Erythroblast (primary cell): ENCODE measurements around the gene XIST.

Experiments used
- DNase-seq, 2 experiments: peaks; one replicate each; lab custom pipeline; 2025; lab: John Stamatoyannopoulos, UW
- GATA1 ChIP-seq: IDR thresholded peaks from 2 replicates; pipeline ENCODE4 v1.6.1; 2011; ENCODE audit warnings: low read depth, mild to moderate bottlenecking, control low read depth, low read length, moderate library complexity
- POLR2A ChIP-seq: IDR thresholded peaks from 2 replicates; pipeline ENCODE4 v1.6.1; 2011; ENCODE audit warnings: mild to moderate bottlenecking, low read length

XIST gene

DNA sequence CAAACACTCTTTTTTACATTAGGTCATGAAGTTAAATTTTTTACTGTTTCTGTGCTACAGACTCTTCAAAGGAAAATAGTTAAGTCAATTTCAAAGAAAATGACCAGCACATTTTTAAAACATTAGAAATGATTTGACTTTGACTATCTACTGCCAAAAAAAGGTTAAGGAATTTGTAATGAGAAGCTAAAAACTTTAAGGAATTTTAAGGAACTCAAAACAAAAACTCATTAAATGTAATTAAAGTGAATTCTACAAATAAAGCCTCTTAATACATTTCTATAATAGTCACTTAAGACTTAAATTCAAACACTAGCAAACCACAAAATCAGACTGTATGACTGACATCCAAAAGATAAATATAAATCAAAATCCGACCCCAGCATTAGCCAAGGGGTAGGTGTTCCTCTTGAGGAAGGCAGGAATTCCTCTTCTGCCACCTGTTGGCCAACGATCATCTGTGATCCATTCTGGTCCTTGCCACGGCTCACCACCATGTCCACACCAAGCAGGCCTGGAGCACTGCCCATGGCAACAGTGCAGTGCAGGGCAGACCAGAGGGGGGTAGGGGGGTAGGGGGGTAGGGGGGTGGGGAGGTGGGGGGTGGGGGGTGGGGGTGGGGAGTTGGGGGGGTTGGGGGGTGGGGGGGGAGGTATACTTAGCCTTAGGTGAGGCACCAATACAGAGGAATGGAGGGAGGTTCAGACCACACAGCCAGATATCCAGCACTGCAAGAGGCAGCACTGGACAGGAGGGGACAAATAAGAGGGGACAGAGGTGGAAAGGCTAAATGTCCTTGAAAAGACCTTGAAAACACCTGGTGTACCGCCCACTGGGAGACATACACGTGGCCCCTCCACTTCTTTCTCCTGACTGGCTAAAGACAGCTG lies 2.1 kb downstream of the XIST start:
- DNase-seq = peak in 1 of 2 experiments; percentile 0
- TF ChIP-seq POLR2A (no peak), GATA1 (no peak)

DNA sequence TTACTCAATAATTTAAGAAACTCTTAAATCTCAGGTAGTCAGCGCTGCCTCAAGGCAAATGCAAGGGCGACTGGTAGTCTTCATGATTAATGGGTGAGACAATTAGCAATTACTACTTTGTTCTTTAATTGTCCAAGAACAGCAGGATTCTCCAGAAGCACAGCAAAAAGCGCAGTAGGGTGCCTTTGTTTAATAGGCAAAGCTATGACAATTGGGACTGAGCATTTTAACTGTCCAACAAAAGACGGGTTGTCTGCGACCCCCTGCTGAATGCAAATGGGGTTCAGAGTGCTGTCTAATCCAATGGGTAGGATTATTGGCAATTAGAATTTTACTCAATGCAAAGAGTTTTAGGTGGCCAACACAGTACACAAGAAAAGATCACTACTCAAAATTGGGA lies 3.4 kb downstream of the XIST start:
- TF ChIP-seq POLR2A (no peak), GATA1 (no peak)
- no peak for DNase-seq

DNA sequence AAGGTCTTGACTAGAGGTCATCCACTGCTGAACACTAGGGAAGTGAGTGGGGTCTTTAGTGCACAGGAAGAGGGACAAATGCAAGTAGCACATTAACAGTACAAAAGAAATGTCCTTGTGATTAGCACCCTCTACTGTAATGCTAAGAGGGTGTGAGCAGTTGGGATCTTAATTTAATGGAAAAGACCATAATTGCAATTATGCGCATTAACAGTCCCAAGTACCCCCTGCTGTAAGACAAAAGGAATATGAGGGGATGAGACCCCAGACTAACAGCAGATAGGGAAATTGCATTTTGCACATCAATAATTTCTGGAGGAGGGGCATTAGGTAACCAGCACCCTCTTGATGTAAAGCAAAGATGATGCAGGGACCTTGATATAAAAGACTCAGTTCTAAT lies 4.5 kb downstream of the XIST start:
- no peak for DNase-seq
- TF ChIP-seq GATA1 (no peak), POLR2A (no peak)

DNA sequence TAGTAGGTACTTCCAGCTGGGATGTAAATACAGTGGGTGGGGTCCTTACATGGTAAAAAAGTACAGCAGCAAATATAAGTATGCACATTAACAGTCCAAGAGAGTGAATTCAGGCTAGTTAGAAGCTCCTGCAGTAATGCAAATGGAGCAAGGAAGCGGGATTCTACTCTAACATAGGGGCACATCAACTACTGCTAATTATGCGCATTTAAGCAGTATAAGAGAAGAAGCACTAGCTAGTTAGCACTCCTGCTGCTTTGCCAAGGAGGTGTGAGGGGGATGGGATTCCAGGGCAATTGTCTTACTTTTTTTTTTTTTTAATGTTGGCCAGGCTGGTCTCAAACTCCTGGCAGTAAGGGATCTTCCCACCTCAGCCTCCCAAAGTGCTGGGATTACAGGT lies 5.4 kb downstream of the XIST start:
- DNase-seq = no peak
- TF ChIP-seq POLR2A (no peak), GATA1 (no peak)

DNA sequence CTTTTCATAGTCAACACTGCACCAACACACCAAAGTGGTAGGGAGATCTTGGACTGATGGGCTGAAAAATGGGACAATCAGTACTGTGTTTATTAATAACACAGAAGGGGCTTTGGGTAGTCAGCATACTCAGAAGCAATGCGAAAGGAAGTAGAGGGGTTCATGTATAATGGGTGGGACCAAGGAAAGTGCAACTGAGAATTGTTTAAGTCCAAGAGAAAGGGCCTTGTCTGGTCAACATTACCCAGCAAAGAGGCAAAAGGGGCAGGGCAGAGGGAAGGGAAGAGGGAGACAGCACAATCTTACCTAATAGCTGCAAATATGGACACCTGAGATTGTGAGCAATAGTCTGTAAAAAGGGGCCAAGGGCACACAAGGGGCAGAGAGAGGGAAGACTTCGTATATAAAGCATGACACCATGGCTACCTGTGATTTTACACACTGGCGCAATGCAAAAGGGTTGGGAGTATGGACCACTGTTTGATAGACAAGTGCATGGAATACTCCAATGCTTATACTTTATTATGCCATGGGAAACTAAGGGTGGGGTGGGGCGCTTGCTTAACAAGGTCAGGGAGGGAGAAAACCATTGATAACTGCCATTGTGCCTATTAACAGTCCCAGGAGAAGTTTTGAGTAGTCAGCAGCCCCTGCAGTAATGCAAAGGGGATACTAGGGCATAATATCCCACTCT lies 9.8 kb downstream of the XIST start:
- no peak for DNase-seq
- TF ChIP-seq GATA1 (no peak), POLR2A (no peak)

DNA sequence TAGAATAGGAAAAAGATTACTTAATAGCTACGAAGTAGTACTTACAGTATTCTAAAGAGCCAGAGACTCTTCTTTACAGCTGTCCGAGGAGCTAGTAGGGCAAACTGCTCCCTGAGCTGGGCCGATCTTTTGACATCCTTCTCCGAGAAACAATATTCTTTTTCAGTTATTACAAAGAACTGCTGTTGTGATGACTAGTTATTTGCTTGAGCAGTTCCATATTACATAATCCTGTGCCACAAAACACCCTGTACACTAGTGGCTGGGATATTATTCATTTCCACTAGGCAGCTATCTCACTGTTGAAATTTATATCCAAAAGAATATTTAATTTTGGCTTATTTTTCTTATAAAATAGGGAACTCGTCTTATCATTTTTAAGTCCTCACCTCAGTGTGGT lies 11.2 kb downstream of the XIST start:
- no peak for DNase-seq
- TF ChIP-seq GATA1 (no peak), POLR2A (no peak)

DNA sequence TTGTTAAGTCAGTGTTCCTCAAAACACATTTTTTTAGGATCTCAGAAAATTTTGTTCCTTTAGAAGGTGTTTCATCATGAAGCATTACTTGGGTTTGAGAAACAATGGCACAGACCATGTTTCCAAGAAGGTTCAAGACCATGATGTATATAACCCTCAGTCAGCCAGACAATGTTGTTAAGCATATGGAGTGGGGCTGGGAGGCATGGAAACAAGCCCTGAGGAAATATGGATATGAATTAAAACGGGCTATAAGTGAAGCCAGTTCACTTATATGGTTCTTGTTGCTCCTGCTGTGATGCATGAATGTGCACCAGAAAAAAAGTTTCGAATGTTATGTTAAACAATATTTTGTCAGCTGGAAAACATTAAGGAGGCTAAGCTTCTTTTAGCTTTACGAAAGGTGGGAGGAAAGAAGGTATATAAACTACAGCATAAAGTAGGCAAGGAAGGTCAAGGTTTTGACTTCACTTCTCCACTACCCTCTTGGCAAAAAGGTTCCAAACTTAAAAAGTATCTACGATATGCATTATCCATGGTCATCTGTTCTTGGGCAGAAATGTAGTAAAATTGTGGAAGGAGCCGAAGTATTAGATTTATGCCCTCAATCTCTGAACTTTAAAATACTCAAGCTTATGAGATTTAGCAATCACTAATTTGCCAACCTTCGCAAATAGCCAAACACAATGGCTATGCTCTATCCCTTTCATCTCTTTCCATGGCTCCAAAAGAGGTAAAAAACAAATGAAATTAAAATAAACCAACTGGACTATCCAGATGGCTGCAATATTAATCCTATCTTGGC lies 12.2 kb downstream of the XIST start:
- DNase-seq = no peak

DNA sequence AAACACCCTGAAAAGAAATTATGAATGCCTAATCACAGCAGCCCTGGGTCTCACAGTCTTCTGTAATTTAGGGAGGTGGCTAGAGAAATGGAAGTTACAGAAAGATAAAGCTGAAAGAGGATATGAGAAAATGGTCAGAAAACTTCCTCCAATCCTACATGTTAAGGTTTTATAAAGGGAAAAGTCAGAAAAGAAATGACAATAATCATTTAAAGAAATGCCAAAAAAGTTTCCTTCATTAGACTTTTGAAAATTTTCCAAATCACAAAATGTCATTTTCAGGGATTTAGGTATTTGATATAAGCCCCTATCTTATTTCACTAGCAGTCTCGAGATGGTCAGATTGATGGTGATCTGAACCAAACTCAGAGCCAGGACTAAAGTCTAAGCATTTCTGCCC lies 13.4 kb downstream of the XIST start:
- TF ChIP-seq POLR2A = no peak
- no peak for TF ChIP-seq GATA1
- no peak for DNase-seq

More for the DNA sequence above, 12.2 kb downstream of the XIST start:
- TF ChIP-seq POLR2A (no peak), GATA1 (no peak)

DNA sequence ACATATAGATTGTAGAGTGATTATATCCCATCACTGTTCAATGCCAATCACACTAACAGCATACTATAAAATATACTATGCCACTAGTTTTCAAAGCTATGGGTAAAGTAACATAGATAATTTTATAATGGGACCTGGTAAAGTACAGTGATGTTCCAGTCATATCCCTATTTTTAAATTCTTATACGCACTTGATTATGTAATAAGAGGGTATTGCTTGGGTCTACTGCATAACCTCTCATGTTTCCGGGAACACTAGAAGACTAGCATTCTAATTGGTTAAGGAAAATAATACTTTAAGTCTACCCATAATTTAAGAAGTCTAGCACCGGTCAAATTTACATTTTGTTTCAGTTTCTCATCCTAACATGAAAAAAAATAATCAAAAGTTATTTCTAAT lies 14.4 kb downstream of the XIST start:
- no peak for TF ChIP-seq GATA1
- no peak for TF ChIP-seq POLR2A
- no peak for DNase-seq

DNA sequence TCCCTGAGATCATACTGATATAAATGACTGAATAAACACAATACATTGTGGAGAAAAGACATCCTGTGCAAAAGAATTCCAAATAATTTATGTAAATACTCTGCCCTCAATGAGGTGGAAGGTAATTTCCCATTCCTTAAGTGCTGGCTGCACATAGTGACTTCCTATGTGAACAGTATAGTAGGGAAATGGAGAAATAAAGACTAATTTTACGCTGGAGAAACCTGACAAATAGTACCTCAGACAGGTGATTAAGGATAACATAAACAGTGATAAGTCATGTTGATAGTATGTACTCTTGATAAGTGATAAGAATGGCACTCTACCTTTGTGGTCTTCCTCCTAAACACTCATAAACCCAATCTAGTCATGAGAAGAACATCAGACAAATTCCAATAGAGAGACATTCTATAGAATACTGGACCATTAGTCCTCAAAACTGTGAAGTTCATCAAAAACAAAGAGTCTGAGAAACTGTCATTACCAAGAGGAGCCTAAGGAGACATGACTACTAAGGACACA lies 15.5 kb downstream of the XIST start:
- DNase-seq = no peak
- TF ChIP-seq POLR2A = no peak
- TF ChIP-seq GATA1 = no peak

DNA sequence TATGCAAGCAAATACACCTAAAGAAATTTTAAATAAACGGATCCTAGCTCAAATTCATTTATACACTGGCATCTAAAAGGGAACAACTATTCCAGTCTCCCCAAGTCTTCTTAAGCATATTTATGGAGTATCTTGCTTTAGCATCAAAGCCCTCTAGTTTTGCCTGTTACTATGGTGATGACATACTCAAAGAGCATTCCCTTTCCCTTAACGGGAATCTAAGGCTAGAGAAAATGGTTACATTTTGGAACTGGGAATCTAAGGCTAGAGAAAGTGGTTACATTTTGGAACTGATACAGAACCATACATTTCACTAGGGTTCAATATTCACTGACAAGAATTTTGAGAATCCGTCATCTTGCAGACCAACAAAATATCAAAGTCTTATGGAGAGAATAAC lies 18.3 kb downstream of the XIST start:
- no peak for TF ChIP-seq POLR2A
- no peak for TF ChIP-seq GATA1
- no peak for DNase-seq

DNA sequence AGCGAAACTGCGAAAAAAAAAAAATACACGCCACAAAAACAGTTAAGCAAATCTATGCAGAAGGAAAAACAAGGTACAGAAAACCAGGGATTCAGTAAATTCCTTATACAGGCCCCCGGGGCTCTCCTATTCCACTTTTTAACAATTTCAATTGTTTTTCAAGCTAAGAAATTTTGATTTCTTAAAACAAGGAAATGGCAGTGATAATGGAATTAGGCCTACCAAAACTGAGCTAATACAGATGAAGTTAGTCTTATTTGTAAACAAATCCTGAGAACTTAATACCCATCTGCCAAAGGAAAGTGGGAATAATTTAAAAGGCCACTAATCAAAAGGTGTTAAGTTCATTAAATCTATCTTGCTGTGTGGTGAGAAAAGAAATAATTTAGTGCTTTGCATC lies 20.2 kb downstream of the XIST start:
- TF ChIP-seq POLR2A (no peak), GATA1 (no peak)
- no peak for DNase-seq

DNA sequence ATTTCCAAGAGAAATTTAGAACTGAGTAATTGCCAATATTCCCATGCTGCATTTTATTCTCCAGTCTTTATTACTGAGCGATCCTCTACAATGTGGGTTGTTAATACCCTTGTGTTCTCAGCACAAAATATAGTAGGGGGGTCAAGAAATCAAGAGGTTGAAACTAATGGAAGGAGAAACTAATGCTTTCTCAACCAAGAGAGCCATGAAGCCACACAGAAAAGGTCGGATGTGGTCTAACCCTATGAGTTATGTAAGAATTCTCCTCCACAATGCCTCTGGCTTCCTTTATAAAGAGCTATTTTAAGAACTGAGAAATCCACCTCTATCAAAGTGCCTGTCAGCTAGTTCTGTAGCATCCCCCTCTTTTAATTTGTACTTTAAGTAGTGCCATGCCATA lies 21.0 kb downstream of the XIST start:
- DNase-seq = no peak
- TF ChIP-seq POLR2A (no peak), GATA1 (no peak)
